ENCODE data around the gene E2F8. TPM values are rescaled to one million over a fixed set of nuclear protein-coding genes. Genes with fewer than 3 reads are reported as not detected.

The E2F8 gene
- total RNA-seq, 1 experiment from 2014 or later: 10.7 TPM

DNA sequence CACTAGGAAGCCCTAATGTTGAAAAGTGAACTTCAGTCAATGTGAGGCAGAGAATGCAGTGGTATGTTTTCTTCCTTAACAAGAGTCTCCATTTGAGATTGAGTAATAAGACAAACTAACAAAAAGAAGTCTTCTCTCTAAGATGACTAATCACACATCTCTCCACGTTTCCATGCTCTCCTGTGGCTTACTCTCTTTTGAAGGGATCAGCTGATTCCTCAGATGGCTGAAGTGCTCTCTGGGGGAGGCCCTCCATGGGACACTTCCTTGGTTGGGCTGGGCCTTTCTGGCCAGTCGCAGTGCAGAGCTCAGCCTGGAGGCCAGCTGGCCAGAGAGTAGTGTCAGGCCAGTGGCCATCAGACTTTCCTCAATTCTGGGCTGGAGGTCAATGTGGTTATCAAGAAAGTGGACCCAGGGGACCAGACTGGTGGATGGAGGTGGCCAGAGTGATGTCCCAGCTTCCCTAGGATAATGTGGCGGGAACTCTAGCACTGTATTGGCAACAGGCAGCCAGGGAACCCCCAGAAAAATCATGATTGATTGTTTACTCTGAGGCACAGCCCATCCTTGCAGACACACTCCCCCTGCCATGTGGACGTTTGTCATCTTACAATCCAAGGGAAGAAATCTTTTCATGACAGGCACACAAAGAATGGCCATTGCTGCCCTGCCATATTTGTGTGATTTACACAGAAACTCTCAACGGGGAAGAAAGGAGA, 53.5 kb downstream of the E2F8 start:
- ChIA-PET POLR2A (no interaction called here), CTCF (no interaction called here)
- no peak for TF ChIP-seq NR1H2 (CRISPR knock-in tag; IDR thresholded peaks at IDR 0.05)
- no peak for TF ChIP-seq SMAD3 (CRISPR knock-in tag; IDR thresholded peaks at IDR 0.05; ENCODE audit: borderline replicate concordance)
- no peak for TF ChIP-seq RORB (CRISPR knock-in tag; IDR thresholded peaks at IDR 0.05)
- TF ChIP-seq, protein P1, sequence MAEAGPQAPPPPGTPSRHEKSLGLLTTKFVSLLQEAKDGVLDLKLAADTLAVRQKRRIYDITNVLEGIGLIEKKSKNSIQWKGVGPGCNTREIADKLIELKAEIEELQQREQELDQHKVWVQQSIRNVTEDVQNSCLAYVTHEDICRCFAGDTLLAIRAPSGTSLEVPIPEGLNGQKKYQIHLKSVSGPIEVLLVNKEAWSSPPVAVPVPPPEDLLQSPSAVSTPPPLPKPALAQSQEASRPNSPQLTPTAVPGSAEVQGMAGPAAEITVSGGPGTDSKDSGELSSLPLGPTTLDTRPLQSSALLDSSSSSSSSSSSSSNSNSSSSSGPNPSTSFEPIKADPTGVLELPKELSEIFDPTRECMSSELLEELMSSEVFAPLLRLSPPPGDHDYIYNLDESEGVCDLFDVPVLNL (CRISPR knock-in tag; IDR thresholded peaks at IDR 0.05; ENCODE audit: borderline replicate concordance, low read depth): no peak
- no peak for TF ChIP-seq MXD4 (CRISPR knock-in tag; IDR thresholded peaks at IDR 0.05; ENCODE audit: borderline replicate concordance)
- TF ChIP-seq ETV6 (CRISPR knock-in tag; IDR thresholded peaks at IDR 0.05): no peak
- TF ChIP-seq NFE2L1 (CRISPR knock-in tag; IDR thresholded peaks at IDR 0.05): no peak
- TF ChIP-seq, protein P2, sequence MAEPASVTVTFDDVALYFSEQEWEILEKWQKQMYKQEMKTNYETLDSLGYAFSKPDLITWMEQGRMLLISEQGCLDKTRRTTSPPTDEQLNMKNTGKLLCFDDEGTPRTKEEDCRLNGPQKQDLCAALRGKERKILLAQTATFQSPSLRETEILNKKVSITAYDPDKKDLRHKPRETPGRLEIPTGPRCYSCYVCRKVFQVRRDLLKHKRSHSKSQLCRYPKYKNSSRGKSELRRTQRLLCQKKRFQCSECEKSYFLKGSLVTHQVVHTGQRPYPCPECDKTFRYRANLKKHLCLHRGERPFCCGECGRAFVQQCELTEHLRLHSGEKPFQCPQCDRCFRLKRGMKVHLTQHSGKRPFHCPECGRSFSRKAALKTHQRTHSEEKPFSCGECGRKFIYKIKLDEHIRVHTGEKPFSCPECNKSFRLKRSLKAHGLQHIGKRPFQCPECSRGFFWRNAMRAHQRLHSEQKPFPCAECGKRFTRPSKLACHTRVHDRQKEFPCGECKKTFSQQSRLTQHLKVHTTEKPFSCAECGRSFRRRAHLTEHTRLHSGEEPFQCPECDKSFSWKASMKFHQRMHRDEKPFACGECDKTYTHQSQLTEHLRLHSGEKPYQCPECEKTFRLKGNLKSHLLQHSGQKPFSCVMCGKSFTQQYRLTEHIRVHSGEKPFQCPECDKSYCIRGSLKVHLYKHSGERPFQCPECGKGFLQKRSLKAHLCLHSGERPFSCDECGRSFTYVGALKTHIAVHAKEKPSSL (CRISPR knock-in tag; conservative IDR thresholded peaks at IDR 0.05): no peak
- TF ChIP-seq PRRX2 (CRISPR knock-in tag; IDR thresholded peaks at IDR 0.05): no peak
- TF ChIP-seq NFYB (CRISPR knock-in tag; conservative IDR thresholded peaks at IDR 0.05; ENCODE audit: low read depth): no peak
- TF ChIP-seq ESRRA (CRISPR knock-in tag; IDR thresholded peaks at IDR 0.05; ENCODE audit: borderline replicate concordance): no peak
- TF ChIP-seq IRF2 (CRISPR knock-in tag; IDR thresholded peaks at IDR 0.05; ENCODE audit: borderline replicate concordance, low read depth): no peak
- no peak for TF ChIP-seq SOX15 (CRISPR knock-in tag; IDR thresholded peaks at IDR 0.05)
- TF ChIP-seq ZNF232 (CRISPR knock-in tag; IDR thresholded peaks at IDR 0.05): no peak
- TF ChIP-seq, protein P3, sequence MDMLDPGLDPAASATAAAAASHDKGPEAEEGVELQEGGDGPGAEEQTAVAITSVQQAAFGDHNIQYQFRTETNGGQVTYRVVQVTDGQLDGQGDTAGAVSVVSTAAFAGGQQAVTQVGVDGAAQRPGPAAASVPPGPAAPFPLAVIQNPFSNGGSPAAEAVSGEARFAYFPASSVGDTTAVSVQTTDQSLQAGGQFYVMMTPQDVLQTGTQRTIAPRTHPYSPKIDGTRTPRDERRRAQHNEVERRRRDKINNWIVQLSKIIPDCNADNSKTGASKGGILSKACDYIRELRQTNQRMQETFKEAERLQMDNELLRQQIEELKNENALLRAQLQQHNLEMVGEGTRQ (CRISPR knock-in tag; IDR thresholded peaks at IDR 0.05): no peak
- no peak for TF ChIP-seq SP1 (CRISPR knock-in tag; conservative IDR thresholded peaks at IDR 0.05)
- Mint-ChIP-seq H3K27me3 (ENCODE audit: low read depth) (no peaks in the 10 kb centered on the region), H3K27ac (no peak overlapping the region), H3K4me3 (no peak overlapping the region), H3K4me1 (no peaks in the 10 kb centered on the region), H3K9me3 (no peaks in the 10 kb centered on the region), H3K36me3 (no peaks in the 10 kb centered on the region)
- no peak for ATAC-seq
- no peak for DNase-seq (ENCODE audit: low spot score)

DNA sequence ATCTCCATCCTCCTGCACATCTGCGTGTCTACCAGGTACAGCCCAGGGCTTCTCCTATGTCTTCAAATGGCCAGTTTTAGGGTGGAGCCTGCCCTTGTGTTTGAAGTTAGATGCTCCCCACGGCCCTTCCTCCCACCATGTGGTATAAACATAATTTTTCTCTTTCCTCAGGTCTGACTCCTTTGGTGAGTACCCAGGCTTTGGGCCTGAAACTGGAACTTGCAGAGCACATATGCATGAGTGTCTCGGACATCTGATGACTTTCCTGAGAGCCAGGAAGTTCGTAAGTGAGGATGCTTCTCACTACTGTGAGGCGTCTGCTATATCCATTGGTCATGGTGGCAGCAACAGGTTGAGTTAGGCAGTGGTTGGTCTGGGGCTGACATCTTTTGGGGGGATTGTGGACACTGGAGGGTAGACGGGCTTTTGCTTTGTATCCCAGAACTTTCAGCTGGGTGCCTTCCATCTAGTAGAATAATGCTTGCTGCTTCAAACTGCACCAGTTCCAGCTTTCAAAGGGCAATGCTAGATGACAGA, 55.2 kb downstream of the E2F8 start:
- Mint-ChIP-seq H3K4me3 (no peak overlapping the region), H3K27ac (no peak overlapping the region), H3K27me3 (ENCODE audit: low read depth) (no peaks in the 10 kb centered on the region), H3K36me3 (no peaks in the 10 kb centered on the region), H3K4me1 (no peaks in the 10 kb centered on the region), H3K9me3 (no peaks in the 10 kb centered on the region)
- ATAC-seq: no peak
- DNase-seq (ENCODE audit: low spot score): no peak
- ChIA-PET CTCF (no interaction called here), POLR2A (no interaction called here)
- TF ChIP-seq ZBTB21 (CRISPR knock-in tag; IDR thresholded peaks at IDR 0.05; ENCODE audit: borderline replicate concordance) (no peak), CBFB (CRISPR knock-in tag; IDR thresholded peaks at IDR 0.05; ENCODE audit: low read depth) (no peak)

DNA sequence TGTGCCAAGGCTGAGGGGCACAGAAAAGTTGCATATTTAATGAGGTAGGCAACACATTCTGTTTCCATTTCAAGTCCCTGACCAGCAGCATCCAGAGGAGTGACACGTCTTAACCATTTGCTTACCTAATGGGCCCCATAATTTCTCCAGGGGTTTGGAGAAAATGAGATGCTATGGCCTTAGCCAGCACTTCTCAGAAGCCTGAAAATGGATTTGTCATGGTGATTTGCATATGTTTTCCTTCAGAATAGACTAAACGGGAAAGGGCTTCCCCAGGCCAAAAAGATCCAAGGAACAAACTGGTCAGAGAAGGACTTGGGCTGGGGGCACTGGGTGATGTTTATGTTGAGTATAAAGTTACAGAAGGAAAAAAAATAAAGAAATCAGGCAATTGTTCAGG, 55.7 kb downstream of the E2F8 start:
- DNase-seq (ENCODE audit: low spot score) (no peak), ATAC-seq (no peak)
- H3K4me3 Mint-ChIP-seq: no peak overlapping the region
- TF ChIP-seq, protein P4, sequence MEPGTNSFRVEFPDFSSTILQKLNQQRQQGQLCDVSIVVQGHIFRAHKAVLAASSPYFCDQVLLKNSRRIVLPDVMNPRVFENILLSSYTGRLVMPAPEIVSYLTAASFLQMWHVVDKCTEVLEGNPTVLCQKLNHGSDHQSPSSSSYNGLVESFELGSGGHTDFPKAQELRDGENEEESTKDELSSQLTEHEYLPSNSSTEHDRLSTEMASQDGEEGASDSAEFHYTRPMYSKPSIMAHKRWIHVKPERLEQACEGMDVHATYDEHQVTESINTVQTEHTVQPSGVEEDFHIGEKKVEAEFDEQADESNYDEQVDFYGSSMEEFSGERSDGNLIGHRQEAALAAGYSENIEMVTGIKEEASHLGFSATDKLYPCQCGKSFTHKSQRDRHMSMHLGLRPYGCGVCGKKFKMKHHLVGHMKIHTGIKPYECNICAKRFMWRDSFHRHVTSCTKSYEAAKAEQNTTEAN (CRISPR knock-in tag; IDR thresholded peaks at IDR 0.05): no peak
- TF ChIP-seq IRF2 (CRISPR knock-in tag; IDR thresholded peaks at IDR 0.05; ENCODE audit: borderline replicate concordance, low read depth): no peak
- CTCF ChIA-PET: no interaction called here
- no peak overlapping the region for H3K27ac Mint-ChIP-seq
- no peaks in the 10 kb centered on the region for H3K4me1 Mint-ChIP-seq
- H3K9me3 Mint-ChIP-seq: no peaks in the 10 kb centered on the region
- H3K36me3 Mint-ChIP-seq: no peaks in the 10 kb centered on the region
- POLR2A ChIA-PET: no interaction called here
- no peaks in the 10 kb centered on the region for H3K27me3 Mint-ChIP-seq (ENCODE audit: low read depth)
